SH-SY5Y (cell line): ENCODE results near the gene NSG2.

ENCODE experiments used
- GATA2 ChIP-seq: IDR thresholded peaks from 2 replicates; pipeline ENCODE4 v1.6.1; 2011; ENCODE audit warnings: mild to moderate bottlenecking, low read depth, low read length
- GATA3 ChIP-seq: IDR thresholded peaks from 2 replicates; pipeline ENCODE4 v1.6.1; 2011; ENCODE audit warnings: low read depth, mild to moderate bottlenecking, low read length, moderate library complexity

GRCh38 chr5:174047472-174048099 is 2.1 kb downstream of the NSG2 start:
- TF ChIP-seq GATA3 (no peak), GATA2 (no peak)
